Keratinocyte (primary cell): ENCODE results near the gene C3orf20.

Source experiments
- EZH2 ChIP-seq: IDR thresholded peaks from one replicate; pipeline ENCODE4 v1.6.1; 2012; ENCODE audit warnings: inconsistent platforms, mild to moderate bottlenecking, low read length, moderate library complexity
- TF ChIP-seq, protein P1 (sequence below), 3 experiments: IDR thresholded peaks in 1 of 3; conservative IDR thresholded peaks in 1 of 3; optimal IDR thresholded peaks in 1 of 3; 2 replicates in 2 of 3; 3 replicates in 1 of 3; pipeline versions ENCODE3 to v1.5.1; 2011; ENCODE audit warnings: low read length in 3 of 3, mild to moderate bottlenecking in 3 of 3, moderate library complexity in 2 of 3, control low read depth in 1 of 3, inconsistent platforms in 1 of 3; ENCODE audit not compliant: insufficient read depth in 2 of 3; ENCODE audit errors: extremely low read depth in 1 of 3

DNA sequence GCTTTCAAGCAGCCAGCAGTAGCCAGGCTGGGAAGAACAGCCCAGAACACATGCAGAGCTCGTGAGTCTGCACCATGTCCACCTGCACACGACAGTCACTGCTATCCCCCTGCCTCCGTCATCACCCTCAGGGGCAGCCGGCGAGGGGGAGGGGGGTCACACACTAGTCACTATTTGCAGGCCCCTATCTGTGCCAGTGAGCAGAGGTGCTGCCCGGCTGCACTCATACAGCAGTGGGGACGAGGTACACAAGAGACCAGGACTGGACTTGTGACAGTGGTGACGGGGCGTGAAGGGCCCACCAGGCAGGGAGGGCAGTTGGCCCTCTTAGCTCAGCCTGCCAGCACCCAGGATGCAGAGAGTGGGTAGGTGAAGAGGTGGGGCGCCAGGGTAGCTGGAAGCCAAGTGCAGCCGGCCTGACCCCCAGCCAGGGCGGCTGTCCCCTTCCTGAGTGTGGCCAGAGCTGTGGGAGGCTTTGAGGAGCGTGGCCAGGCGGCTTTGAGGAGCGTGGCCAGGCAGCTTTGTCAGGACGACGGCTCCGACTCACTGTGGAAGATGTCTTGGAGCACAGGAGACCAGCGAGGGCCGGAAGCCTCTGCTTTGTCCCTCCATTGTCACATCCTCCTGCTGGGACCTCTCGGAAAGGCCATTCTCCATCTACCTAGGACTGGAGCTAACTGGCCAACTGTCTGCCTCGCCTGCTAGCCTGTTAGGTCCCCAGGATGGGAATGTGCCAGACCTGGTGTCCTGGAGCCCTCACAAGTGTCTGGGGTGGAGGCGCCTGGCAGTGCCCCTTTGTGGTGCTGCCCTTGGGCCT lies 91.7 kb downstream of the C3orf20 start:
- TF ChIP-seq, protein P1, sequence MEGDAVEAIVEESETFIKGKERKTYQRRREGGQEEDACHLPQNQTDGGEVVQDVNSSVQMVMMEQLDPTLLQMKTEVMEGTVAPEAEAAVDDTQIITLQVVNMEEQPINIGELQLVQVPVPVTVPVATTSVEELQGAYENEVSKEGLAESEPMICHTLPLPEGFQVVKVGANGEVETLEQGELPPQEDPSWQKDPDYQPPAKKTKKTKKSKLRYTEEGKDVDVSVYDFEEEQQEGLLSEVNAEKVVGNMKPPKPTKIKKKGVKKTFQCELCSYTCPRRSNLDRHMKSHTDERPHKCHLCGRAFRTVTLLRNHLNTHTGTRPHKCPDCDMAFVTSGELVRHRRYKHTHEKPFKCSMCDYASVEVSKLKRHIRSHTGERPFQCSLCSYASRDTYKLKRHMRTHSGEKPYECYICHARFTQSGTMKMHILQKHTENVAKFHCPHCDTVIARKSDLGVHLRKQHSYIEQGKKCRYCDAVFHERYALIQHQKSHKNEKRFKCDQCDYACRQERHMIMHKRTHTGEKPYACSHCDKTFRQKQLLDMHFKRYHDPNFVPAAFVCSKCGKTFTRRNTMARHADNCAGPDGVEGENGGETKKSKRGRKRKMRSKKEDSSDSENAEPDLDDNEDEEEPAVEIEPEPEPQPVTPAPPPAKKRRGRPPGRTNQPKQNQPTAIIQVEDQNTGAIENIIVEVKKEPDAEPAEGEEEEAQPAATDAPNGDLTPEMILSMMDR (optimal IDR thresholded peaks at IDR 0.05 in 1 of 3, IDR thresholded peaks at IDR 0.05 in 1 of 3, conservative IDR thresholded peaks at IDR 0.05 in 1 of 3; ENCODE audit: extremely low read depth in 1 of 3, insufficient read depth in 2 of 3, low read length in 3 of 3): no peak
- no peak for TF ChIP-seq EZH2
